HEK293 (cell line): ENCODE data around the gene ADPGK.

Experiments used
- CTCF ChIA-PET: fragments of 350-600 bp; formaldehyde crosslinking; extraction: SDS; loops from one replicate; lab custom pipeline; 2021; ENCODE audit warnings: antibody characterized with exemption; lab: Yijun Ruan, JAX
- POLR2A ChIA-PET: fragments of 300-600 bp; formaldehyde crosslinking; extraction: SDS; loops from one replicate; lab custom pipeline; 2020; ENCODE audit warnings: antibody characterized with exemption, inconsistent platforms; lab: Yijun Ruan, JAX
- H3K27ac ChIP-seq: fragments of 200-500 bp; sonication (Bioruptor generic); 2 replicates; pipeline ENCODE4 v1.5.1; 2014; ENCODE audit warnings: low read depth, low read length, control low read depth, inconsistent platforms; ENCODE audit errors: extremely low read depth
- H3K36me3 ChIP-seq, 2 experiments: fragments of 200-500 bp in 1 of 2; sonication (Bioruptor generic) in 1 of 2; 1 replicate in 1 of 2; 2 replicates in 1 of 2; pipeline ENCODE4 v1.5.1; 2014 to 2017; ENCODE audit warnings: inconsistent platforms in 2 of 2, low read length in 2 of 2; ENCODE audit not compliant: control insufficient read depth in 2 of 2, insufficient read depth in 1 of 2
- H3K4me1 ChIP-seq: fragments of 200-500 bp; sonication (Bioruptor generic); 2 replicates; pipeline ENCODE4 v1.5.1; 2014; ENCODE audit warnings: mild to moderate bottlenecking, low read length, inconsistent platforms; ENCODE audit not compliant: control insufficient read depth, insufficient read depth
- H3K4me3 ChIP-seq: 2 replicates; pipeline ENCODE4 v1.5.1; 2011; ENCODE audit warnings: low read depth, mild to moderate bottlenecking, control low read depth, low read length, moderate library complexity
- H3K9me3 ChIP-seq: fragments of 200-500 bp; sonication (Bioruptor generic); 2 replicates; pipeline ENCODE4 v1.5.1; 2014; ENCODE audit warnings: low read depth, low read length, inconsistent platforms; ENCODE audit not compliant: control insufficient read depth, insufficient read depth
- KLF1 ChIP-seq: fragments of 450-650 bp; formaldehyde crosslinking; IDR thresholded peaks from 2 replicates; pipeline ENCODE4 v1.5.1; 2016; ENCODE audit warnings: missing biosample characterization, missing genetic modification characterization
- KLF9 ChIP-seq: fragments of 450-650 bp; formaldehyde crosslinking; IDR thresholded peaks from 2 replicates; pipeline ENCODE4 v1.5.1; 2016; ENCODE audit warnings: missing biosample characterization, missing genetic modification characterization, low read depth
- PRDM10 ChIP-seq: fragments of 450-650 bp; formaldehyde crosslinking; IDR thresholded peaks from 2 replicates; pipeline ENCODE4 v1.5.1; 2016; ENCODE audit warnings: missing biosample characterization, missing genetic modification characterization
- RBAK ChIP-seq: fragments of 450-650 bp; formaldehyde crosslinking; IDR thresholded peaks from 2 replicates; pipeline ENCODE4 v1.5.1; 2016; ENCODE audit warnings: missing biosample characterization, missing genetic modification characterization
- REPIN1 ChIP-seq: fragments of 450-650 bp; formaldehyde crosslinking; IDR thresholded peaks from 2 replicates; pipeline ENCODE4 v1.5.1; 2017; ENCODE audit warnings: missing biosample characterization, missing genetic modification characterization, low read depth
- ZBTB17 ChIP-seq: fragments of 450-650 bp; formaldehyde crosslinking; IDR thresholded peaks from 2 replicates; pipeline ENCODE4 v1.5.1; 2016; ENCODE audit warnings: missing biosample characterization, missing genetic modification characterization
- ZBTB48 ChIP-seq: fragments of 450-650 bp; formaldehyde crosslinking; IDR thresholded peaks from 2 replicates; pipeline ENCODE4 v1.5.1; 2016; ENCODE audit warnings: missing biosample characterization, missing genetic modification characterization
- ZNF112 ChIP-seq: fragments of 450-650 bp; formaldehyde crosslinking; IDR thresholded peaks from 2 replicates; pipeline ENCODE4 v1.5.0; 2017; ENCODE audit warnings: missing biosample characterization, missing genetic modification characterization
- ZNF169 ChIP-seq: fragments of 450-650 bp; formaldehyde crosslinking; IDR thresholded peaks from 2 replicates; pipeline ENCODE4 v1.5.1; 2016; ENCODE audit warnings: missing biosample characterization, missing genetic modification characterization
- ZNF174 ChIP-seq: fragments of 450-650 bp; formaldehyde crosslinking; IDR thresholded peaks from 2 replicates; pipeline ENCODE4 v1.5.0; 2017; ENCODE audit warnings: missing biosample characterization, mild to moderate bottlenecking, missing genetic modification characterization
- ZNF239 ChIP-seq: fragments of 450-650 bp; formaldehyde crosslinking; IDR thresholded peaks from 2 replicates; pipeline ENCODE4 v1.5.1; 2016; ENCODE audit warnings: missing biosample characterization, missing genetic modification characterization
- ZNF24 ChIP-seq: fragments of 450-650 bp; formaldehyde crosslinking; IDR thresholded peaks from 2 replicates; pipeline ENCODE4 v1.5.1; 2016; ENCODE audit warnings: missing biosample characterization, missing genetic modification characterization
- ZNF398 ChIP-seq: fragments of 450-650 bp; formaldehyde crosslinking; IDR thresholded peaks from 2 replicates; pipeline ENCODE4 v1.5.1; 2017; ENCODE audit warnings: missing biosample characterization, missing genetic modification characterization
- ZNF501 ChIP-seq: fragments of 450-650 bp; formaldehyde crosslinking; IDR thresholded peaks from 2 replicates; pipeline ENCODE4 v1.5.1; 2016; ENCODE audit warnings: missing biosample characterization, missing genetic modification characterization
- ZNF518A ChIP-seq: fragments of 450-650 bp; formaldehyde crosslinking; conservative IDR thresholded peaks from 2 replicates; pipeline ENCODE4 v1.5.1; 2016; ENCODE audit warnings: low read depth, missing biosample characterization, missing genetic modification characterization
- ZNF639 ChIP-seq: fragments of 450-650 bp; formaldehyde crosslinking; IDR thresholded peaks from 2 replicates; pipeline ENCODE4 v1.5.1; 2016; ENCODE audit warnings: missing biosample characterization, missing genetic modification characterization
- ZSCAN23 ChIP-seq: fragments of 450-650 bp; formaldehyde crosslinking; IDR thresholded peaks from 2 replicates; pipeline ENCODE4 v1.5.1; 2016; ENCODE audit warnings: missing biosample characterization, missing genetic modification characterization
- TF ChIP-seq, protein P1 (sequence below): fragments of 450-650 bp; formaldehyde crosslinking; IDR thresholded peaks from 2 replicates; pipeline ENCODE4 v1.5.1; 2016; ENCODE audit warnings: missing biosample characterization, missing genetic modification characterization

Gene ADPGK

GRCh38 chr15:72801590-72802325 lies 18.2 kb upstream of the ADPGK start:
- no peak for TF ChIP-seq ZSCAN23 (tag by site-specific recombination)
- no peak overlapping the region for H3K27ac ChIP-seq
- H3K4me3 ChIP-seq = no peak overlapping the region
- ChIA-PET CTCF (interaction anchor here (0.5 kb wide), 1 partner anchor 506 kb away, joined by 3 read pairs; no protein-coding TSS in a partner anchor), POLR2A (no interaction called here)
- H3K4me1 ChIP-seq = peaks cover 5% of the 10 kb centered on the region
- H3K9me3 ChIP-seq = no peaks in the 10 kb centered on the region
- no peaks in the 10 kb centered on the region for H3K36me3 ChIP-seq

GRCh38 chr15:72800833-72801481 lies 17.4 kb upstream of the ADPGK start:
- no peak overlapping the region for H3K27ac ChIP-seq
- POLR2A ChIA-PET = interaction anchor here (1.5 kb wide), 1 partner anchor 8 kb away, joined by 4 read pairs; no protein-coding TSS in a partner anchor
- no peaks in the 10 kb centered on the region for H3K36me3 ChIP-seq
- H3K4me3 ChIP-seq = no peak overlapping the region
- CTCF ChIA-PET = interaction anchor here (0.5 to 2.1 kb wide), 4 partner anchors 24 to 1109 kb away, joined by 3 to 10 read pairs (median 3); no protein-coding TSS in a partner anchor
- H3K4me1 ChIP-seq = peaks cover 5% of the 10 kb centered on the region
- H3K9me3 ChIP-seq = no peaks in the 10 kb centered on the region
- TF ChIP-seq ZBTB17 (tag by site-specific recombination) (peak; percentile 66), RBAK (tag by site-specific recombination) (no peak), ZBTB48 (no peak), KLF9 (no peak), ZNF112 (tag by site-specific recombination) (no peak), REPIN1 (tag by site-specific recombination) (no peak), PRDM10 (tag by site-specific recombination) (peak; percentile 12; the same call in 1 of the 2 replicates), ZNF239 (no peak), ZNF24 (tag by site-specific recombination) (no peak; the same call in 1 of the 2 replicates), KLF1 (tag by site-specific recombination) (0 out of 2 replicates have a peak, but pooled peaks have one; percentile 25), ZNF169 (tag by site-specific recombination) (no peak), ZNF639 (tag by site-specific recombination) (no peak), ZNF501 (tag by site-specific recombination) (no peak), ZNF174 (tag by site-specific recombination) (no peak), ZNF518A (tag by site-specific recombination) (0 out of 2 replicates have a peak, but pooled peaks have one; percentile 34), ZNF398 (tag by site-specific recombination) (peak; percentile 50; the same call in 1 of the 2 replicates)
- TF ChIP-seq, protein P1, sequence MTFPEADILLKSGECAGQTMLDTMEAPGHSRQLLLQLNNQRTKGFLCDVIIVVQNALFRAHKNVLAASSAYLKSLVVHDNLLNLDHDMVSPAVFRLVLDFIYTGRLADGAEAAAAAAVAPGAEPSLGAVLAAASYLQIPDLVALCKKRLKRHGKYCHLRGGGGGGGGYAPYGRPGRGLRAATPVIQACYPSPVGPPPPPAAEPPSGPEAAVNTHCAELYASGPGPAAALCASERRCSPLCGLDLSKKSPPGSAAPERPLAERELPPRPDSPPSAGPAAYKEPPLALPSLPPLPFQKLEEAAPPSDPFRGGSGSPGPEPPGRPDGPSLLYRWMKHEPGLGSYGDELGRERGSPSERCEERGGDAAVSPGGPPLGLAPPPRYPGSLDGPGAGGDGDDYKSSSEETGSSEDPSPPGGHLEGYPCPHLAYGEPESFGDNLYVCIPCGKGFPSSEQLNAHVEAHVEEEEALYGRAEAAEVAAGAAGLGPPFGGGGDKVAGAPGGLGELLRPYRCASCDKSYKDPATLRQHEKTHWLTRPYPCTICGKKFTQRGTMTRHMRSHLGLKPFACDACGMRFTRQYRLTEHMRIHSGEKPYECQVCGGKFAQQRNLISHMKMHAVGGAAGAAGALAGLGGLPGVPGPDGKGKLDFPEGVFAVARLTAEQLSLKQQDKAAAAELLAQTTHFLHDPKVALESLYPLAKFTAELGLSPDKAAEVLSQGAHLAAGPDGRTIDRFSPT (tag by site-specific recombination) = no peak
